ENCODE measurements around the gene BRCA2.

- TF ChIP-seq CTCF (IDR thresholded peaks at IDR 0.05; ENCODE audit: insufficient read depth, low read length, poor library complexity, severe bottlenecking) (no peak), EZH2phosphoT487 (conservative IDR thresholded peaks at IDR 0.05; ENCODE audit: low read length) (no peak)
Observed at GRCh38 chr13:32384702-32385101, 69.4 kb downstream of the BRCA2 start.

Data from SU-DHL-6 (cell line).